SK-N-SH treated with all-trans-retinoic acid at 6 μM for 48 hours (cell line): ENCODE data around the gene HPCAL1.

Experiments used
- ATAC-seq: fragments of 200-7000 bp; cut with Tn5 transposase; 3 replicates; pipeline ENCODE4 v1.9.1; 2020; ENCODE audit warnings: mild to moderate bottlenecking, moderate library complexity
- ARNTL ChIP-seq: fragments of 450-650 bp; formaldehyde crosslinking; IDR thresholded peaks from 2 replicates; pipeline ENCODE4 v1.5.0; 2020; ENCODE audit warnings: low read depth, mild to moderate bottlenecking, moderate library complexity, borderline replicate concordance
- BACH2 ChIP-seq: fragments of 250-450 bp; sonication (Bioruptor Pico); IDR thresholded peaks from 2 replicates; pipeline ENCODE4 v1.9.0; 2021; ENCODE audit warnings: mild to moderate bottlenecking, borderline replicate concordance
- ESRRG ChIP-seq: fragments of 250-450 bp; sonication (Bioruptor Pico); IDR thresholded peaks from 2 replicates; pipeline ENCODE4 v1.6.1; 2021; ENCODE audit warnings: mild to moderate bottlenecking
- ISL1 ChIP-seq: fragments of 250-450 bp; sonication (Bioruptor Pico); IDR thresholded peaks from 2 replicates; pipeline ENCODE4 v2.1.2; 2022; ENCODE audit warnings: mild to moderate bottlenecking, moderate library complexity
- OSR1 ChIP-seq: fragments of 250-450 bp; sonication (Bioruptor Pico); IDR thresholded peaks from 2 replicates; pipeline ENCODE4 v1.8.0; 2022; ENCODE audit warnings: moderate library complexity, mild to moderate bottlenecking, inconsistent platforms
- PATZ1 ChIP-seq: fragments of 250-450 bp; sonication (Bioruptor Pico); IDR thresholded peaks from 2 replicates; pipeline ENCODE4 v1.8.0; 2020; ENCODE audit warnings: mild to moderate bottlenecking, moderate library complexity, borderline replicate concordance
- RARB ChIP-seq: fragments of 250-450 bp; sonication (Bioruptor Pico); IDR thresholded peaks from 2 replicates; pipeline ENCODE4 v1.8.0; 2021; ENCODE audit warnings: mild to moderate bottlenecking, moderate library complexity
- SNAI2 ChIP-seq: fragments of 250-450 bp; sonication (Bioruptor Pico); IDR thresholded peaks from 2 replicates; pipeline ENCODE4 v1.5.0; 2020; ENCODE audit warnings: mild to moderate bottlenecking, moderate library complexity
- TCF4 ChIP-seq: fragments of 250-450 bp; sonication (Bioruptor Pico); IDR thresholded peaks from 2 replicates; pipeline ENCODE4 v1.8.0; 2021; ENCODE audit warnings: mild to moderate bottlenecking, moderate library complexity, borderline replicate concordance
- TOX ChIP-seq: fragments of 250-450 bp; sonication (Bioruptor Pico); IDR thresholded peaks from 2 replicates; pipeline ENCODE4 v1.8.0; 2021; ENCODE audit warnings: mild to moderate bottlenecking, moderate library complexity, borderline replicate concordance
- ZC3H10 ChIP-seq: fragments of 250-450 bp; sonication (Bioruptor Pico); IDR thresholded peaks from 2 replicates; pipeline ENCODE4 v1.5.1; 2021; ENCODE audit warnings: mild to moderate bottlenecking, moderate library complexity
- ZFP3 ChIP-seq: fragments of 250-450 bp; sonication (Bioruptor Pico); IDR thresholded peaks from 2 replicates; pipeline ENCODE4 v1.5.0; 2020; ENCODE audit warnings: mild to moderate bottlenecking, moderate library complexity
- ZFP30 ChIP-seq: fragments of 450-650 bp; formaldehyde crosslinking; IDR thresholded peaks from 2 replicates; pipeline ENCODE4 v1.5.0; 2022; ENCODE audit warnings: mild to moderate bottlenecking, moderate library complexity
- ZNF70 ChIP-seq: fragments of 450-650 bp; formaldehyde crosslinking; IDR thresholded peaks from 2 replicates; pipeline ENCODE4 v1.5.0; 2020; ENCODE audit warnings: mild to moderate bottlenecking, moderate library complexity
- ZNF8 ChIP-seq: fragments of 450-650 bp; formaldehyde crosslinking; IDR thresholded peaks from 2 replicates; pipeline ENCODE4 v1.5.0; 2020; ENCODE audit warnings: mild to moderate bottlenecking, moderate library complexity
- TF ChIP-seq, protein P1 (sequence below): fragments of 250-450 bp; sonication (Bioruptor Pico); IDR thresholded peaks from 2 replicates; pipeline ENCODE4 v1.8.0; 2021; ENCODE audit warnings: low read depth, mild to moderate bottlenecking, moderate library complexity, borderline replicate concordance
- TF ChIP-seq, protein P2 (sequence below): fragments of 250-450 bp; sonication (Bioruptor Pico); IDR thresholded peaks from 2 replicates; pipeline ENCODE4 v1.5.1; 2020; ENCODE audit warnings: low read depth, mild to moderate bottlenecking, moderate library complexity
- TF ChIP-seq, protein P3 (sequence below): fragments of 250-450 bp; sonication (Bioruptor Pico); IDR thresholded peaks from 2 replicates; pipeline ENCODE4 v1.5.1; 2021; ENCODE audit warnings: mild to moderate bottlenecking, moderate library complexity
- TF ChIP-seq, protein P4 (sequence below): fragments of 250-450 bp; sonication (Bioruptor Pico); IDR thresholded peaks from 2 replicates; pipeline ENCODE4 v1.5.0; 2020; ENCODE audit warnings: mild to moderate bottlenecking, moderate library complexity

The HPCAL1 gene

GRCh38 chr2:10274376-10274775 lies 28.3 kb upstream of the HPCAL1 start (continued):
- TF ChIP-seq PATZ1 (CRISPR knock-in tag) (no peak), SNAI2 (CRISPR knock-in tag) (no peak), RARB (CRISPR knock-in tag) (no peak), ARNTL (CRISPR knock-in tag) (no peak), TOX (CRISPR knock-in tag) (no peak)
- TF ChIP-seq, protein P1, sequence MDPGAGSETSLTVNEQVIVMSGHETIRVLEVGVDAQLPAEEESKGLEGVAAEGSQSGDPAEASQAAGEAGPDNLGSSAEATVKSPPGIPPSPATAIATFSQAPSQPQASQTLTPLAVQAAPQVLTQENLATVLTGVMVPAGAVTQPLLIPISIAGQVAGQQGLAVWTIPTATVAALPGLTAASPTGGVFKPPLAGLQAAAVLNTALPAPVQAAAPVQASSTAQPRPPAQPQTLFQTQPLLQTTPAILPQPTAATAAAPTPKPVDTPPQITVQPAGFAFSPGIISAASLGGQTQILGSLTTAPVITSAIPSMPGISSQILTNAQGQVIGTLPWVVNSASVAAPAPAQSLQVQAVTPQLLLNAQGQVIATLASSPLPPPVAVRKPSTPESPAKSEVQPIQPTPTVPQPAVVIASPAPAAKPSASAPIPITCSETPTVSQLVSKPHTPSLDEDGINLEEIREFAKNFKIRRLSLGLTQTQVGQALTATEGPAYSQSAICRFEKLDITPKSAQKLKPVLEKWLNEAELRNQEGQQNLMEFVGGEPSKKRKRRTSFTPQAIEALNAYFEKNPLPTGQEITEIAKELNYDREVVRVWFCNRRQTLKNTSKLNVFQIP (CRISPR knock-in tag): no peak

DNA sequence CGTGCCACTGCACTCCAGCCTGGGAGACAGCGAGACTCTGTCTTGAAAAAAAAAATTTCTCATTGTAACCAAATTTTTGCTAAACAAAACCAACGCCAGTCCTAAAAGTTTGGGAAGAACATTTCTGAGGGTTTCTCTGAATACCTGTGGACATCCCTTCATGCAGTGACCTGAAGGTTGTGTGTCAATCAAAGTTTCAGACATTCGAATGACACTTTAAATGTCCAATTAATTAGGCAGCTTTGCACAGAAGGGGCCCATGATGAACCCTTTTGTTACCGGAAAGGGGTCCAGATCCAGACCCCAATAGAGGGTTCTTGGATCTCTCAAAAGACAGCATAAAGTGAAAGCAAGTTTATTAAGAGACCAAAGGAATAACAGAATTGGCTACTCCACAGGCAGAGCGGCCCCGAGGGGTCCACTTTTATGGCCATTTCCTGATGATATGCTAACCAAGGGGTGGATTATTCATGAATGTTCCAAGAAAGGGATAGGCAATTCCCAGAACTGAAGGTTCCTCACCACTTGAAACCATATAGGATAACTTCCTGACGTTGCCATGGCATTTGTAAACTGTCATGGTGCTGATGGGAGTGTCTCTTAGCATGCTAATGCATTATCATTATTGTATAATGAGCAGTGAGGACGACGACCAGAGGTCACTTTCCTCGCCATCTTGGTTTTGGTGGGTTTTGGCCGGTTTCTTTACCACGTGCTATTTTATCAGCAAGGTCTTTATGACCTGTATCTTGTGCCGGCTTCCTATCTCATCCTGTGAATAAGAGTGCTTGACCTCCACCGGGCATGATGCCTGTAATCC lies 27.5 kb upstream of the HPCAL1 start:
- TF ChIP-seq, protein P2, sequence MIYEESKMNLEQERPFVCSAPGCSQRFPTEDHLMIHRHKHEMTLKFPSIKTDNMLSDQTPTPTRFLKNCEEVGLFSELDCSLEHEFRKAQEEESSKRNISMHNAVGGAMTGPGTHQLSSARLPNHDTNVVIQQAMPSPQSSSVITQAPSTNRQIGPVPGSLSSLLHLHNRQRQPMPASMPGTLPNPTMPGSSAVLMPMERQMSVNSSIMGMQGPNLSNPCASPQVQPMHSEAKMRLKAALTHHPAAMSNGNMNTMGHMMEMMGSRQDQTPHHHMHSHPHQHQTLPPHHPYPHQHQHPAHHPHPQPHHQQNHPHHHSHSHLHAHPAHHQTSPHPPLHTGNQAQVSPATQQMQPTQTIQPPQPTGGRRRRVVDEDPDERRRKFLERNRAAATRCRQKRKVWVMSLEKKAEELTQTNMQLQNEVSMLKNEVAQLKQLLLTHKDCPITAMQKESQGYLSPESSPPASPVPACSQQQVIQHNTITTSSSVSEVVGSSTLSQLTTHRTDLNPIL (CRISPR knock-in tag): no peak
- TF ChIP-seq, protein P3, sequence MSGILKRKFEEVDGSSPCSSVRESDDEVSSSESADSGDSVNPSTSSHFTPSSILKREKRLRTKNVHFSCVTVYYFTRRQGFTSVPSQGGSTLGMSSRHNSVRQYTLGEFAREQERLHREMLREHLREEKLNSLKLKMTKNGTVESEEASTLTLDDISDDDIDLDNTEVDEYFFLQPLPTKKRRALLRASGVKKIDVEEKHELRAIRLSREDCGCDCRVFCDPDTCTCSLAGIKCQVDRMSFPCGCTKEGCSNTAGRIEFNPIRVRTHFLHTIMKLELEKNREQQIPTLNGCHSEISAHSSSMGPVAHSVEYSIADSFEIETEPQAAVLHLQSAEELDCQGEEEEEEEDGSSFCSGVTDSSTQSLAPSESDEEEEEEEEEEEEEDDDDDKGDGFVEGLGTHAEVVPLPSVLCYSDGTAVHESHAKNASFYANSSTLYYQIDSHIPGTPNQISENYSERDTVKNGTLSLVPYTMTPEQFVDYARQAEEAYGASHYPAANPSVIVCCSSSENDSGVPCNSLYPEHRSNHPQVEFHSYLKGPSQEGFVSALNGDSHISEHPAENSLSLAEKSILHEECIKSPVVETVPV: no peak
- TF ChIP-seq, protein P4, sequence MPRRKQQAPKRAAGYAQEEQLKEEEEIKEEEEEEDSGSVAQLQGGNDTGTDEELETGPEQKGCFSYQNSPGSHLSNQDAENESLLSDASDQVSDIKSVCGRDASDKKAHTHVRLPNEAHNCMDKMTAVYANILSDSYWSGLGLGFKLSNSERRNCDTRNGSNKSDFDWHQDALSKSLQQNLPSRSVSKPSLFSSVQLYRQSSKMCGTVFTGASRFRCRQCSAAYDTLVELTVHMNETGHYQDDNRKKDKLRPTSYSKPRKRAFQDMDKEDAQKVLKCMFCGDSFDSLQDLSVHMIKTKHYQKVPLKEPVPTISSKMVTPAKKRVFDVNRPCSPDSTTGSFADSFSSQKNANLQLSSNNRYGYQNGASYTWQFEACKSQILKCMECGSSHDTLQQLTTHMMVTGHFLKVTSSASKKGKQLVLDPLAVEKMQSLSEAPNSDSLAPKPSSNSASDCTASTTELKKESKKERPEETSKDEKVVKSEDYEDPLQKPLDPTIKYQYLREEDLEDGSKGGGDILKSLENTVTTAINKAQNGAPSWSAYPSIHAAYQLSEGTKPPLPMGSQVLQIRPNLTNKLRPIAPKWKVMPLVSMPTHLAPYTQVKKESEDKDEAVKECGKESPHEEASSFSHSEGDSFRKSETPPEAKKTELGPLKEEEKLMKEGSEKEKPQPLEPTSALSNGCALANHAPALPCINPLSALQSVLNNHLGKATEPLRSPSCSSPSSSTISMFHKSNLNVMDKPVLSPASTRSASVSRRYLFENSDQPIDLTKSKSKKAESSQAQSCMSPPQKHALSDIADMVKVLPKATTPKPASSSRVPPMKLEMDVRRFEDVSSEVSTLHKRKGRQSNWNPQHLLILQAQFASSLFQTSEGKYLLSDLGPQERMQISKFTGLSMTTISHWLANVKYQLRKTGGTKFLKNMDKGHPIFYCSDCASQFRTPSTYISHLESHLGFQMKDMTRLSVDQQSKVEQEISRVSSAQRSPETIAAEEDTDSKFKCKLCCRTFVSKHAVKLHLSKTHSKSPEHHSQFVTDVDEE (CRISPR knock-in tag): no peak
- TF ChIP-seq ESRRG (CRISPR knock-in tag): no peak
- TF ChIP-seq, protein P1 (CRISPR knock-in tag): no peak
- TF ChIP-seq ZFP30 (CRISPR knock-in tag): no peak
- no peak for TF ChIP-seq SNAI2 (CRISPR knock-in tag)
- no peak for TF ChIP-seq ISL1
- TF ChIP-seq ZFP3 (CRISPR knock-in tag): no peak
- TF ChIP-seq RARB (CRISPR knock-in tag): no peak
- ATAC-seq: no peak

- no peak for ATAC-seq
- no peak for TF ChIP-seq ARNTL (CRISPR knock-in tag)
- no peak for TF ChIP-seq ZNF8 (CRISPR knock-in tag)
- no peak for TF ChIP-seq ZFP3 (CRISPR knock-in tag)
- TF ChIP-seq ZNF70 (CRISPR knock-in tag): no peak
- TF ChIP-seq, protein P4 (CRISPR knock-in tag): no peak
- TF ChIP-seq ZC3H10 (CRISPR knock-in tag): no peak
- TF ChIP-seq TCF4: no peak
- TF ChIP-seq, protein P3: no peak
- TF ChIP-seq OSR1 (CRISPR knock-in tag): no peak
- TF ChIP-seq SNAI2 (CRISPR knock-in tag): no peak
- no peak for TF ChIP-seq BACH2 (CRISPR knock-in tag)
Measured at GRCh38 chr2:10276481-10277292, 26.0 kb upstream of the HPCAL1 start.
